Measurements from ENCODE around the gene ZC3H18. TPM values are rescaled to one million over a fixed set of nuclear protein-coding genes. Genes with fewer than 3 reads are reported as not detected.
A peak's percentile ranks its signal among the peaks of the same experiment; 100 is the strongest.

ZC3H18 gene
- total RNA-seq, 1 experiment from 2014 or later = 76.4 TPM

DNA sequence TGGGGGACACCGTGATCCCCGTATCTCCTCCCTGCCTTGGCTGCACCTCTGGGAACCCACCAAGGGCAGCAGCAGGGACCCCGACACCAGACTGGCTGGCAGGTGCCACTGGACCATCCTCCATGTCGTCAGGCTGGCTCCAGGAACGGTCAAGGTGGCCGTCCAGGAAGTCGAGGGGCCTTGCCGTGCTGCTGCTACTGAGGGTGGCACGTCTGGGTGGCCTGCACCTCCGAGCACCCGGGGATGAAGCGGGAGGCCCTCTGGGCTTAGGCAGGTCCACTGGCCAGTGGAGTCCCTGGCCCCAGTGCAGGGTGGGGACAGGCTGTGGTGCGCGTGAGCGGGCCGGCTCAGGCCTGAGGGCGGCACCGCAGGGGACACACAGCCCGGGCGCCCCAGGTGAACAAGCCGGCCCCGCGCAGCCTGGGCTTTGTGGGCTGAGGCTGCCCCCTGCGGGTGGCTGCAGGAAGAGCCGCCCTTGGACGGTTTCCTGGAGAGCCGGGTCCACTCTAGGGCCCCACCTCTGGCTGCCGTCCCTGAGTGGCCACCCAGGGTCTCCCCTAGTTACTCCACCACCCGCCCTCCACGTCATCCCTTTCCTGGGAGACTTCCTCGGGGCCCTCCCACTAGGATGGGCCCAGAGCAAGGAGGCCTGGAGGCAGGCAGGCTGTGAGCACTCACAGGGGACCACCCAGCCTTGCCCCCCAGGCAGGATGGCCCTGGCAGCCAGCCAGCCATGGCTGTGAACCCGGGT, 42.8 kb upstream of the ZC3H18 start:
- POLR2A ChIA-PET (ENCODE audit: unreplicated experiment) = no interaction called here
- no peak overlapping the region for H3K27ac ChIP-seq
- H3K9me2 ChIP-seq (ENCODE audit: insufficient read depth) = no peaks in the 10 kb centered on the region
- intact Hi-C loops (cut with micrococcal nuclease; ENCODE audit: unreplicated experiment) = loop anchor here (2.0 kb wide), 1 partner anchor 85 kb away; no protein-coding TSS in a partner anchor
- H3K4me3 ChIP-seq = no peak overlapping the region
- H3K79me2 ChIP-seq (ENCODE audit: low read depth) = no peaks in the 10 kb centered on the region
- no peaks in the 10 kb centered on the region for H3F3A ChIP-seq (ENCODE audit: insufficient read depth, low read depth)
- BruUV-seq (replicated peaks) = no TSS peak
- TF ChIP-seq, protein P1, sequence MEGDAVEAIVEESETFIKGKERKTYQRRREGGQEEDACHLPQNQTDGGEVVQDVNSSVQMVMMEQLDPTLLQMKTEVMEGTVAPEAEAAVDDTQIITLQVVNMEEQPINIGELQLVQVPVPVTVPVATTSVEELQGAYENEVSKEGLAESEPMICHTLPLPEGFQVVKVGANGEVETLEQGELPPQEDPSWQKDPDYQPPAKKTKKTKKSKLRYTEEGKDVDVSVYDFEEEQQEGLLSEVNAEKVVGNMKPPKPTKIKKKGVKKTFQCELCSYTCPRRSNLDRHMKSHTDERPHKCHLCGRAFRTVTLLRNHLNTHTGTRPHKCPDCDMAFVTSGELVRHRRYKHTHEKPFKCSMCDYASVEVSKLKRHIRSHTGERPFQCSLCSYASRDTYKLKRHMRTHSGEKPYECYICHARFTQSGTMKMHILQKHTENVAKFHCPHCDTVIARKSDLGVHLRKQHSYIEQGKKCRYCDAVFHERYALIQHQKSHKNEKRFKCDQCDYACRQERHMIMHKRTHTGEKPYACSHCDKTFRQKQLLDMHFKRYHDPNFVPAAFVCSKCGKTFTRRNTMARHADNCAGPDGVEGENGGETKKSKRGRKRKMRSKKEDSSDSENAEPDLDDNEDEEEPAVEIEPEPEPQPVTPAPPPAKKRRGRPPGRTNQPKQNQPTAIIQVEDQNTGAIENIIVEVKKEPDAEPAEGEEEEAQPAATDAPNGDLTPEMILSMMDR (conservative IDR thresholded peaks at IDR 0.05) = peak; percentile 86
- no peak for TF ChIP-seq EZH2 (IDR thresholded peaks at IDR 0.05; ENCODE audit: low read depth)
- no peaks in the 10 kb centered on the region for H4K20me1 ChIP-seq (ENCODE audit: insufficient read depth)
- no peak overlapping the region for H3K4me2 ChIP-seq
- H3K9me3 ChIP-seq (ENCODE audit: insufficient read depth, low read depth) = no peaks in the 10 kb centered on the region
- no peaks in the 10 kb centered on the region for H3K27me3 ChIP-seq (ENCODE audit: insufficient read depth, low read depth)
- CTCF ChIA-PET = no interaction called here
- H2AFZ ChIP-seq = no peak overlapping the region
- H3K4me1 ChIP-seq (replicated peaks; ENCODE audit: insufficient read depth) = no peaks in the 10 kb centered on the region
- DNase-seq = peak in 1 of 2 experiments; percentile 67
- H3K36me3 ChIP-seq (ENCODE audit: low read depth) = no peaks in the 10 kb centered on the region

DNA sequence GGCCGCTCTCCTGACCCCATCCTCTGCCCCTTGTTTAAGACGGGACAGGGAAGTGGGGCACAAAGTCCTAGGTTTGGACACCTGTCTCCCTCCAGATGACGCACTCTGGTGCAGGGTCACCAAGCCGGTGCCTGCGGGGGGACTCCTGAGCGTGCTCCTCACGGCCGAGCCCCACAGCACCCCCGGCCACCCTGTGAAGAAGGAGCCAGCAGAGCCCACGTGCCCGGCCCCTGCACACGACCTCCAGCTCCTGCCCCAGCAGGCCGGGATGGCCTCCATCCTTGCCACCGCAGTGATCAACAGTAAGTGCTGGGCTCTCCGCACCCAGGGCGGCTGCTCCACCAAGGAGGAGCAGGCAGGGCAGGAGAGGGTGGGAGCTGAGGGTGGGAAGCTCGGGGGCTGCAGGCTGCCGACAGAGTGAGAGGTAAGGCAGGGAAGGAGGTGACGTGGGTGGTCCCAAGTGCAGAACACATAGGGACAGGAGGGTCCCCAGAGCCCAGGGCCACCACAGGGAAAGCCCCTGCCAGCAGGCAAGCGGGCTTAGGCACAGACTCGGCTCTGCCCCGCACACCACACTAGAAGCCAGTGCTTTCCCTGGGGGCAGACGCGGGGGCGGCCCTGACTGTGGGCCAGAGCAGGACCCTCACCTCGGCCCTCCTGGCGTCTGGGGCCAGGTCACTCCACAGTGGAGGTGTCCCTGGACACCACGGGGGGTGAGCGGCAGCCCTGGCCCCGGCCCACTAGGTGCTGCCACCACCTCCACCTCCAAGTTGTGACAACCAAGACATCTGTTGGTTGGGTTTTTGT, 42.1 kb upstream of the ZC3H18 start:
- no TSS peak for BruUV-seq (replicated peaks)
- Histone ChIP-seq H3K9me3 (ENCODE audit: insufficient read depth, low read depth) (no peaks in the 10 kb centered on the region), H3K27ac (no peak overlapping the region), H3K27me3 (ENCODE audit: insufficient read depth, low read depth) (no peaks in the 10 kb centered on the region), H3K4me2 (no peak overlapping the region), H3K4me1 (replicated peaks; ENCODE audit: insufficient read depth) (no peaks in the 10 kb centered on the region), H2AFZ (no peak overlapping the region), H3F3A (ENCODE audit: insufficient read depth, low read depth) (no peaks in the 10 kb centered on the region), H3K9me2 (ENCODE audit: insufficient read depth) (no peaks in the 10 kb centered on the region), H4K20me1 (ENCODE audit: insufficient read depth) (no peaks in the 10 kb centered on the region), H3K36me3 (ENCODE audit: low read depth) (no peaks in the 10 kb centered on the region), H3K79me2 (ENCODE audit: low read depth) (no peaks in the 10 kb centered on the region), H3K4me3 (no peak overlapping the region)
- TF ChIP-seq, protein P1 (conservative IDR thresholded peaks at IDR 0.05) = no peak
- POLR2A ChIA-PET (ENCODE audit: unreplicated experiment) = no interaction called here
- no peak for DNase-seq
- CTCF ChIA-PET = no interaction called here
- intact Hi-C loops (cut with micrococcal nuclease; ENCODE audit: unreplicated experiment) = loop anchor here (2.0 kb wide), 1 partner anchor 85 kb away; no protein-coding TSS in a partner anchor

DNA sequence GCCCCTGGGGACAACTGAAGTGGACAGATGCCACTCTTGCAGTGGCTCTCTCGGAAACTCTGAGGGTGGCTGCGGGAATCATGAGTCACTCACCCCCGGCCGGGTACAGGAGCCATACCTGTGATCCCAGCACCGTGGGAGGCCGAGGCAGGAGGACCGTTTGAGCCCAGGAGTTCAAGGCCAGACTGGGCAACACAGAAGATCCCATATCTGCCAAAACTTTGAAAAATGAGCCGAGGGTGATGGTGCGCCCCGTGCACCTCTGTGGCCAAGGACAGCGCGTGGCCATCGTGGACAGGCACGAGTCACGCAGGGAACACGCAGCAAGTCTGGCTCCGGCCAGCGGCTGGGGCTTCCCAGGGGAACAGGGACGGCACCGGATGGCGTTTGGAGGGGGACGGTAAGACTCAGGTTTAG, 41.3 kb upstream of the ZC3H18 start:
- H3K4me3 ChIP-seq = no peak overlapping the region
- H2AFZ ChIP-seq = no peak overlapping the region
- ChIA-PET POLR2A (ENCODE audit: unreplicated experiment) (no interaction called here), CTCF (no interaction called here)
- no peaks in the 10 kb centered on the region for H3K36me3 ChIP-seq (ENCODE audit: low read depth)
- no peaks in the 10 kb centered on the region for H3K4me1 ChIP-seq (replicated peaks; ENCODE audit: insufficient read depth)
- intact Hi-C loops (cut with micrococcal nuclease; ENCODE audit: unreplicated experiment) = no loop called here
- no peak for DNase-seq
- no peaks in the 10 kb centered on the region for H4K20me1 ChIP-seq (ENCODE audit: insufficient read depth)
- H3K4me2 ChIP-seq = no peak overlapping the region
- no peaks in the 10 kb centered on the region for H3K27me3 ChIP-seq (ENCODE audit: insufficient read depth, low read depth)
- no TSS peak for BruUV-seq (replicated peaks)
- H3K9me3 ChIP-seq (ENCODE audit: insufficient read depth, low read depth) = no peaks in the 10 kb centered on the region
- no peak for TF ChIP-seq EZH2 (IDR thresholded peaks at IDR 0.05; ENCODE audit: low read depth)
- TF ChIP-seq, protein P1 (conservative IDR thresholded peaks at IDR 0.05) = no peak
- H3K79me2 ChIP-seq (ENCODE audit: low read depth) = no peaks in the 10 kb centered on the region
- H3K27ac ChIP-seq = no peak overlapping the region
- H3K9me2 ChIP-seq (ENCODE audit: insufficient read depth) = no peaks in the 10 kb centered on the region
- H3F3A ChIP-seq (ENCODE audit: insufficient read depth, low read depth) = no peaks in the 10 kb centered on the region
